K562 (cell line): ENCODE data around the gene GGTLC1. TPM values are rescaled to one million over a fixed set of nuclear protein-coding genes. Genes with fewer than 3 reads are reported as not detected.

Experiments
- ATAC-seq: fragments of 200-7000 bp; cut with Tn5 transposase; 3 replicates; pipeline ENCODE4 v1.9.1; 2020; ENCODE audit warnings: moderate library complexity
- BruUV-seq: library from RNA; stranded (reverse); fragments of 400-500 nt; replicated peaks from 2 replicates; lab custom pipeline; 2021; lab: Mats Ljungman, UMichigan
- CTCF ChIA-PET: fragments of 300-600 bp; formaldehyde crosslinking; extraction: SDS; loops from one replicate; lab custom pipeline; 2021; ENCODE audit warnings: low intra/inter-chr PET ratio; lab: Yijun Ruan, JAX
- POLR2A ChIA-PET: fragments of 300-600, 350-650 bp; sonication (Branson Sonifier 250); formaldehyde crosslinking; extraction: SDS; loops from one replicate; lab custom pipeline; 2021; ENCODE audit warnings: antibody characterized with exemption, inconsistent platforms; lab: Yijun Ruan, JAX
- DNase-seq, 4 experiments: peaks; one replicate each; pipeline versions ENCODE4 v3.0.0 to v3.0.0-alpha.2; 2011 to 2018; ENCODE audit warnings: low spot score in 3 of 4, mixed read lengths in 3 of 4; ENCODE audit errors: extremely low read depth in 1 of 4
- FAIRE-seq: peaks from 2 replicates; lab custom pipeline; 2011; peaks lifted over from hg19 to GRCh38; lab: Jason Lieb, UNC
- H2AFZ ChIP-seq: 2 replicates; pipeline ENCODE4 v1.6.0; 2011; ENCODE audit warnings: low read depth, low read length, control low read depth, inconsistent platforms
- H3K27ac ChIP-seq: fragments of 200-600 bp; 3 replicates; pipeline ENCODE4 v1.8.0; 2011; ENCODE audit warnings: low read depth, mild to moderate bottlenecking, control low read depth, inconsistent platforms, low read length, moderate library complexity, mixed read lengths; ENCODE audit errors: extremely low read depth
- H3K27me3 ChIP-seq, 2 experiments: fragments of 300-600 bp in 1 of 2; 2 replicates in 1 of 2; 3 replicates in 1 of 2; pipeline versions ENCODE4 v1.6.0 to v1.8.0; 2011; ENCODE audit warnings: inconsistent platforms in 2 of 2, low read length in 2 of 2, mild to moderate bottlenecking in 1 of 2, mixed read lengths in 1 of 2, moderate library complexity in 1 of 2; ENCODE audit not compliant: control insufficient read depth in 2 of 2, insufficient read depth in 2 of 2
- H3K36me3 ChIP-seq: fragments of 300-600 bp; 3 replicates; pipeline ENCODE4 v1.8.0; 2011; ENCODE audit warnings: mild to moderate bottlenecking, low read length, inconsistent platforms; ENCODE audit not compliant: control insufficient read depth, insufficient read depth
- H3K4me1 ChIP-seq, 2 experiments: fragments of 200-600 bp in 1 of 2; replicated peaks in 1 of 2; 2 replicates in 1 of 2; 3 replicates in 1 of 2; pipeline versions ENCODE4 v1.5.1 to v1.8.0; 2011; ENCODE audit warnings: inconsistent platforms in 2 of 2, low read length in 2 of 2, mild to moderate bottlenecking in 1 of 2, mixed read lengths in 1 of 2, moderate library complexity in 1 of 2; ENCODE audit not compliant: control insufficient read depth in 2 of 2, insufficient read depth in 2 of 2
- H3K4me2 ChIP-seq: 2 replicates; pipeline ENCODE4 v1.6.1; 2011; ENCODE audit warnings: low read length, control low read depth, inconsistent platforms, mixed read lengths; ENCODE audit not compliant: insufficient read depth
- H3K4me3 ChIP-seq: fragments of 200-600 bp; sonication (generic), shearing (Covaris generic); 2 replicates; pipeline ENCODE4 v1.5.1; 2016; ENCODE audit warnings: control low read depth, inconsistent platforms
- H3K79me2 ChIP-seq: fragments of 200-600 bp; 3 replicates; pipeline ENCODE4 v1.8.0; 2011; ENCODE audit warnings: low read length, inconsistent platforms; ENCODE audit not compliant: control insufficient read depth, insufficient read depth
- H3K9ac ChIP-seq, 2 experiments: 2 replicates each; pipeline versions ENCODE4 v1.6.0 to v1.6.1; 2011; ENCODE audit warnings: low read depth in 2 of 2, low read length in 2 of 2, control low read depth in 1 of 2, inconsistent platforms in 1 of 2, mild to moderate bottlenecking in 1 of 2, mixed read lengths in 1 of 2; ENCODE audit not compliant: insufficient read depth in 1 of 2
- H3K9me1 ChIP-seq: one replicate; pipeline ENCODE4 v1.6.0; 2011; ENCODE audit warnings: inconsistent platforms, mild to moderate bottlenecking, low read length, moderate library complexity; ENCODE audit not compliant: control insufficient read depth, insufficient read depth
- H3K9me3 ChIP-seq: replicated peaks from 2 replicates; pipeline ENCODE4 v1.5.1; 2011; ENCODE audit warnings: low read depth, low read length, inconsistent platforms; ENCODE audit not compliant: control insufficient read depth, insufficient read depth
- H4K20me1 ChIP-seq: replicated peaks from 2 replicates; pipeline ENCODE4 v1.6.1; 2011; ENCODE audit warnings: low read length, inconsistent platforms, mixed read lengths; ENCODE audit not compliant: control insufficient read depth, insufficient read depth
- FOXP4 ChIP-seq: sonication (generic); formaldehyde crosslinking; IDR thresholded peaks from 2 replicates; pipeline ENCODE4 v1.8.0; 2022; ENCODE audit warnings: mild to moderate bottlenecking, missing genetic modification reagents, borderline replicate concordance
- HBP1 ChIP-seq: fragments of 450-650 bp; formaldehyde crosslinking; IDR thresholded peaks from 2 replicates; pipeline ENCODE4 v1.4.0; 2022; ENCODE audit warnings: missing genetic modification characterization
- IFI16 ChIP-seq: fragments of 250-450 bp; sonication (Bioruptor Pico); IDR thresholded peaks from 2 replicates; pipeline ENCODE4 v2.1.2; 2022; ENCODE audit warnings: mild to moderate bottlenecking, inconsistent platforms
- NBN ChIP-seq: fragments of 450-650 bp; IDR thresholded peaks from 2 replicates; pipeline ENCODE4 v1.6.1; 2016; ENCODE audit warnings: low read depth, mild to moderate bottlenecking
- PCBP1 ChIP-seq: fragments of 200-400 bp; formaldehyde crosslinking; IDR thresholded peaks from 2 replicates; pipeline ENCODE4 v1.6.1; 2018; ENCODE audit warnings: mild to moderate bottlenecking, low read depth, low read length; ENCODE audit not compliant: poor library complexity, severe bottlenecking
- WGBS: fragments of 100-300 bp; shearing (Covaris generic); methylation state at CpG from one replicate; pipeline ENCODE4 v1.1.6; 2016; ENCODE audit warnings: low coverage, mixed read lengths; ENCODE audit not compliant: insufficient coverage; ENCODE audit errors: missing lambda C conversion rate; 5-methylcytosine and 5-hydroxymethylcytosine counted together
- in situ Hi-C: fragments of 300-500 bp; cut with MboI; formaldehyde crosslinking; loops from 4 replicates; pipeline ENCODE4 v1.15.0; 2018; ENCODE audit warnings: inconsistent platforms, mixed read lengths
- intact Hi-C: fragments of 100-400 bp; cut with micrococcal nuclease; formaldehyde crosslinking; loops from 2 replicates; pipeline ENCODE4 v1.14.2; 2022
- polyA plus RNA-seq, 8 experiments: library from polyadenylated mRNA; depleted of rRNA in 4 of 8; stranded (reverse) in 5 of 8; unstranded in 3 of 8; fragments of >200 nt; fragmentation: Nextera tagmentation in 2 of 8; fragmentation: Illumina TruSeq in 1 of 8; extraction: Ambion mirVana in 2 of 8; extraction: Trizol in 1 of 8; gene quantifications; 2 replicates each; pipeline versions ENCODE4 v1.2.1 to v1.2.3, GENCODE V29; 2011 to 2014; ENCODE audit warnings: inconsistent platforms in 1 of 8, missing spikeins in 1 of 8
- total RNA-seq, 7 experiments: library from RNA; depleted of rRNA in 6 of 7; stranded (reverse); fragments of >200 nt in 6 of 7; fragmentation: Illumina TruSeq in 2 of 7; extraction: Trizol in 2 of 7; gene quantifications; 2 replicates each; pipeline versions ENCODE4 v1.2.1 to v1.2.3, GENCODE V29; 2011 to 2021; ENCODE audit warnings: low replicate concordance in 1 of 7

The GGTLC1 gene
- total and polyA plus RNA-seq, 9 of the 15 experiments (the other 6 are each of a cell fraction or from before 2014, with no cell fraction given) = not detected

GRCh38 chr20:23959054-23959453, 29.5 kb downstream of the GGTLC1 start:
- FAIRE-seq = no peak
- H3K9ac ChIP-seq = no peak overlapping the region
- no peak overlapping the region for H3K4me3 ChIP-seq
- DNase-seq = no peak
- no peaks in the 10 kb centered on the region for H3K9me3 ChIP-seq
- no peak overlapping the region for H3K4me2 ChIP-seq
- WGBS = 3% methylated on average over 7 of the region's 7 CpGs
- TF ChIP-seq NBN (no peak), IFI16 (no peak)
- intact Hi-C loops (no loop called here), in situ Hi-C loops (no loop called here)
- H3K27me3 ChIP-seq = no peaks in the 10 kb centered on the region
- no TSS peak for BruUV-seq
- H2AFZ ChIP-seq = no peak overlapping the region
- no peaks in the 10 kb centered on the region for H3K79me2 ChIP-seq
- H3K27ac ChIP-seq = no peak overlapping the region
- H3K9me1 ChIP-seq = no peaks in the 10 kb centered on the region
- H3K36me3 ChIP-seq = no peaks in the 10 kb centered on the region
- POLR2A ChIA-PET = no interaction called here
- H4K20me1 ChIP-seq = no peaks in the 10 kb centered on the region
- CTCF ChIA-PET = no interaction called here
- H3K4me1 ChIP-seq = no peaks in the 10 kb centered on the region
- no peak for ATAC-seq

- no peak overlapping the region for H3K27ac ChIP-seq
- no peaks in the 10 kb centered on the region for H3K9me3 ChIP-seq
- H3K4me1 ChIP-seq = no peaks in the 10 kb centered on the region
- no peaks in the 10 kb centered on the region for H3K9me1 ChIP-seq
- in situ Hi-C loops = no loop called here
- no peak overlapping the region for H3K9ac ChIP-seq
- no peak for FAIRE-seq
- CTCF ChIA-PET = no interaction called here
- no peaks in the 10 kb centered on the region for H4K20me1 ChIP-seq
- no peak for ATAC-seq
- no peak for TF ChIP-seq FOXP4
- TF ChIP-seq HBP1 = no peak
- TF ChIP-seq NBN = no peak
- TF ChIP-seq PCBP1 = no peak
- TF ChIP-seq, all 486 proteins: peak for 0
- BruUV-seq = no TSS peak
- no peaks in the 10 kb centered on the region for H3K27me3 ChIP-seq
- H3K4me3 ChIP-seq = no peak overlapping the region
- H2AFZ ChIP-seq = no peak overlapping the region
- intact Hi-C loops = no loop called here
- no peaks in the 10 kb centered on the region for H3K79me2 ChIP-seq
- POLR2A ChIA-PET = no interaction called here
- no peak for DNase-seq
- H3K36me3 ChIP-seq = no peaks in the 10 kb centered on the region
- no peak overlapping the region for H3K4me2 ChIP-seq
- WGBS = 0% methylated on average over 3 of the region's 3 CpGs
These were observed 32.7 kb downstream of the GGTLC1 start for GRCh38 chr20:23955896-23956295.
